T-cell (primary cell): ENCODE data around the gene ZNF154. TPM values are rescaled to one million over a fixed set of nuclear protein-coding genes. Genes with fewer than 3 reads are reported as not detected.
"Not testable (repeated sequence)": the region's sequence is repeated elsewhere in the genome, so short reads cannot be mapped to it uniquely, and the experiment has no call there.

Experiments
- ATAC-seq, 4 experiments: fragments of 200-7000 bp in 3 of 4; fragments of 150-1000 bp in 1 of 4; cut with Tn5 transposase; replicated peaks in 1 of 4; 1 replicate in 3 of 4; 2 replicates in 1 of 4; pipeline ENCODE4 v1.10.0; 2021; ENCODE audit warnings: moderate library complexity in 3 of 4, mild to moderate bottlenecking in 2 of 4, moderate number of reproducible peaks in 1 of 4
- CTCF ChIA-PET, 2 donors: fragments of 300-600 bp; sonication (Branson Sonifier 250); formaldehyde crosslinking; loops; one replicate each; lab custom pipeline; 2022; ENCODE audit warnings: antibody characterized with exemption in 2 of 2; lab: Charles Lee
- POLR2A ChIA-PET, 2 donors: fragments of 300-600 bp; sonication (Branson Sonifier 250); formaldehyde crosslinking; loops; one replicate each; lab custom pipeline; 2022; ENCODE audit warnings: antibody characterized with exemption in 2 of 2; lab: Charles Lee
- DNase-seq, 35 experiments: peaks; one replicate each; pipeline versions ENCODE4 v3.0.0 to v3.0.0-alpha.2; 2013 to 2023
- H3K27ac ChIP-seq: one replicate; pipeline ENCODE4 v1.5.1; 2013; ENCODE audit warnings: low read length
- H3K27me3 ChIP-seq, 2 experiments: replicated peaks in 1 of 2; 1 replicate in 1 of 2; 2 replicates in 1 of 2; pipeline versions ENCODE4 v1.6.1 to v1.7.0; 2013; ENCODE audit warnings: low read length in 1 of 2, mixed read lengths in 1 of 2; ENCODE audit not compliant: control insufficient read depth in 2 of 2, insufficient read depth in 2 of 2; ENCODE audit errors: extremely low read depth in 1 of 2
- H3K36me3 ChIP-seq, 2 donors: 1 replicate in 1 of 2; 2 replicates in 1 of 2; pipeline versions ENCODE4 v1.6.1 to v1.7.0; 2013; ENCODE audit warnings: low read length in 1 of 2; ENCODE audit not compliant: control insufficient read depth in 2 of 2, insufficient read depth in 1 of 2; ENCODE audit errors: extremely low read depth in 1 of 2
- H3K4me1 ChIP-seq, 2 experiments: 1 replicate in 1 of 2; 2 replicates in 1 of 2; pipeline versions ENCODE4 v1.6.1 to v1.7.0; 2013; ENCODE audit warnings: low read length in 2 of 2, mixed read lengths in 1 of 2; ENCODE audit not compliant: insufficient read depth in 2 of 2, control insufficient read depth in 1 of 2; ENCODE audit errors: extremely low read depth in 1 of 2
- H3K4me3 ChIP-seq, 2 donors: 1 replicate in 1 of 2; 2 replicates in 1 of 2; pipeline versions ENCODE4 v1.5.1 to v1.7.0; 2013; ENCODE audit warnings: mild to moderate bottlenecking in 2 of 2, low read length in 1 of 2, moderate library complexity in 1 of 2; ENCODE audit not compliant: control insufficient read depth in 1 of 2; ENCODE audit errors: extremely low read depth in 1 of 2
- H3K9me3 ChIP-seq: 2 replicates; pipeline ENCODE4 v1.7.0; 2013
- H3K27ac Mint-ChIP-seq, 2 donors: one replicate each; pipeline ENCODE4 v1.8.0; 2020 to 2021; ENCODE audit warnings: mild to moderate bottlenecking in 2 of 2, mixed read lengths in 2 of 2
- H3K27me3 Mint-ChIP-seq, 2 donors: one replicate each; pipeline ENCODE4 v1.8.0; 2021 to 2022; ENCODE audit warnings: mixed read lengths in 2 of 2
- H3K36me3 Mint-ChIP-seq: one replicate; pipeline ENCODE4 v1.8.0; 2021; ENCODE audit warnings: mixed read lengths
- H3K4me1 Mint-ChIP-seq, 3 donors: one replicate each; pipeline ENCODE4 v1.8.0; 2020 to 2022; ENCODE audit warnings: mixed read lengths in 3 of 3, mild to moderate bottlenecking in 1 of 3
- H3K4me3 Mint-ChIP-seq, 3 donors: one replicate each; pipeline ENCODE4 v1.8.0; 2020 to 2022; ENCODE audit warnings: mild to moderate bottlenecking in 3 of 3, mixed read lengths in 3 of 3, moderate library complexity in 3 of 3
- H3K9me3 Mint-ChIP-seq, 3 donors: one replicate each; pipeline ENCODE4 v1.8.0; 2020 to 2022; ENCODE audit warnings: mixed read lengths in 3 of 3
- WGBS: methylation state at CpG from one replicate; pipeline ENCODE4 v1.1.5; 2013; ENCODE audit warnings: missing lambda C conversion rate; ENCODE audit not compliant: insufficient coverage; 5-methylcytosine and 5-hydroxymethylcytosine counted together
- total RNA-seq, 35 experiments: library from RNA in 6 of 35; stranded (reverse) in 6 of 35; fragments of 120-200 nt in 1 of 35; gene quantifications; one replicate each; pipeline versions ENCODE4 v1.2.1 to v1.2.4 and lab custom pipeline; 2013 to 2026

Gene ZNF154
- total RNA-seq, 5 donors from 2014 or later (not counting 1 experiment from before 2014, with no cell fraction given) = 6.3 to 16.2 (median 7.7) TPM

- peak; percentile 98 to 99 (median 99) for ATAC-seq
- DNase-seq = peak; percentile 60 to 92 (median 81)
- Mint-ChIP-seq H3K9me3 (peaks cover 19 to 39% (median 32%) of the 10 kb centered on the region in 3 donors), H3K4me3 (peak within 1 kb of the TSS; percentile 89 to 100 (median 91)), H3K4me1 (peaks cover 28 to 42% (median 29%) of the 10 kb centered on the region in 3 donors), H3K27ac (peak within 1 kb of the TSS; percentile 85 to 92), H3K27me3 (no peaks in the 10 kb centered on the region), H3K36me3 (peaks cover 45% of the 10 kb centered on the region)
- ChIA-PET POLR2A (interaction anchor here (0.5 to 1.5 kb wide), 7 partner anchors 19 to 170 kb away, joined by 3 to 12 read pairs (median 3); partner anchors contain the start of genes ZNF417 (in 1 of the 2) and ZNF671 (in 1 of the 2)), CTCF (interaction anchor here in 1 of 2 donors (0.7 to 0.9 kb wide), 2 partner anchors 68 to 72 kb away, joined by 3 read pairs; partner anchors contain the start of gene ZNF552)
- peaks cover 12% of the 10 kb centered on the region for H3K9me3 ChIP-seq
- peak within 1 kb of the TSS; percentile 86 to 90 for H3K4me3 ChIP-seq
- H3K27me3 ChIP-seq = no peaks in the 10 kb centered on the region
- peak within 1 kb of the TSS; percentile 80 for H3K27ac ChIP-seq
- 2% methylated on average over 50 of the region's 51 CpGs for WGBS
- H3K36me3 ChIP-seq = peaks cover 10 to 32% of the 10 kb centered on the region in 2 donors
- peaks cover 9 to 15% of the 10 kb centered on the region in 2 experiments for H3K4me1 ChIP-seq
These were observed 37.8 kb upstream of the ZNF154 start, which contains the start of gene ZNF776 for GRCh38 chr19:57746580-57747471. Gene ZNF776, plus strand, starts transcription at chr19:57746815. Its CDS starts 244 bp downstream, at chr19:57747059.

- CTCF ChIA-PET = not testable (repeated sequence)
These were observed 29.8 kb upstream of the ZNF154 start for GRCh38 chr19:57738770-57739169.

GRCh38 chr19:57738320-57738719 is 29.3 kb upstream of the ZNF154 start:
- H3K4me1 Mint-ChIP-seq, H3K36me3 Mint-ChIP-seq, H3K27me3 Mint-ChIP-seq, CTCF ChIA-PET, ATAC-seq, POLR2A ChIA-PET, H3K27ac ChIP-seq, H3K9me3 ChIP-seq, H3K4me1 ChIP-seq, H3K9me3 Mint-ChIP-seq, H3K4me3 ChIP-seq, H3K36me3 ChIP-seq, H3K27ac Mint-ChIP-seq, H3K4me3 Mint-ChIP-seq: not testable (repeated sequence)
- peaks cover 0 to 12% of the 10 kb centered on the region in 2 experiments for H3K27me3 ChIP-seq
- 8% methylated on average over 2 of the region's 10 CpGs for WGBS
- peak in 14 of 35 experiments; percentile 2 to 38 (median 16) for DNase-seq

More at GRCh38 chr19:57738770-57739169, 29.8 kb upstream of the ZNF154 start:
- H3K9me3 Mint-ChIP-seq, H3K4me1 ChIP-seq, POLR2A ChIA-PET, H3K4me1 Mint-ChIP-seq, H3K27ac Mint-ChIP-seq, H3K4me3 ChIP-seq, H3K27me3 Mint-ChIP-seq, H3K4me3 Mint-ChIP-seq, ATAC-seq, H3K9me3 ChIP-seq, H3K27ac ChIP-seq, DNase-seq, H3K36me3 ChIP-seq, H3K36me3 Mint-ChIP-seq: not testable (repeated sequence)
- 100% methylated on average over 2 of the region's 7 CpGs for WGBS
- H3K27me3 ChIP-seq = peaks cover 0 to 12% of the 10 kb centered on the region in 2 experiments

- peaks cover 6 to 14% (median 7%) of the 10 kb centered on the region in 3 donors for H3K4me1 Mint-ChIP-seq
- peaks cover 21 to 57% (median 49%) of the 10 kb centered on the region in 3 donors for H3K9me3 Mint-ChIP-seq
- peaks cover 76% of the 10 kb centered on the region for H3K36me3 Mint-ChIP-seq
- H3K27ac Mint-ChIP-seq = no peak overlapping the region
- H3K4me3 Mint-ChIP-seq = peak overlapping the region in 1 of 3 donors; percentile 15
- H3K27me3 ChIP-seq = no peaks in the 10 kb centered on the region
- DNase-seq (no peak), ATAC-seq (no peak)
- H3K27me3 Mint-ChIP-seq = no peaks in the 10 kb centered on the region
- H3K4me3 ChIP-seq = peak overlapping the region in 1 of 2 donors; percentile 42
- peaks cover 33 to 34% of the 10 kb centered on the region in 2 donors for H3K36me3 ChIP-seq
- peaks cover 20% of the 10 kb centered on the region for H3K9me3 ChIP-seq
- CTCF ChIA-PET = no interaction called here
- WGBS = 100% methylated on average over 2 of the region's 10 CpGs
- POLR2A ChIA-PET = no interaction called here
- H3K27ac ChIP-seq = no peak overlapping the region
- no peaks in the 10 kb centered on the region for H3K4me1 ChIP-seq
These were observed 11.9 kb upstream of the ZNF154 start for GRCh38 chr19:57720878-57721277.

GRCh38 chr19:57719901-57720519 is 11.0 kb upstream of the ZNF154 start:
- ChIA-PET CTCF (no interaction called here), POLR2A (no interaction called here)
- Histone ChIP-seq H3K27ac (no peak overlapping the region), H3K4me1 (no peaks in the 10 kb centered on the region), H3K27me3 (no peaks in the 10 kb centered on the region), H3K4me3 (peak overlapping the region in 1 of 2 donors; percentile 42), H3K36me3 (peaks cover 33 to 34% of the 10 kb centered on the region in 2 donors), H3K9me3 (peaks cover 20% of the 10 kb centered on the region)
- DNase-seq = no peak
- no peak for ATAC-seq
- Mint-ChIP-seq H3K4me3 (no peak overlapping the region), H3K9me3 (peaks cover 21 to 63% (median 54%) of the 10 kb centered on the region in 3 donors), H3K36me3 (peaks cover 78% of the 10 kb centered on the region), H3K27ac (no peak overlapping the region), H3K4me1 (peaks cover 5 to 12% (median 6%) of the 10 kb centered on the region in 3 donors), H3K27me3 (no peaks in the 10 kb centered on the region)
- 93% methylated on average over 3 of the region's 4 CpGs for WGBS

- Histone ChIP-seq H3K4me3 (no peak overlapping the region), H3K36me3 (peaks cover 33 to 34% of the 10 kb centered on the region in 2 donors), H3K9me3 (peaks cover 20% of the 10 kb centered on the region), H3K27ac (no peak overlapping the region), H3K27me3 (no peaks in the 10 kb centered on the region), H3K4me1 (no peaks in the 10 kb centered on the region)
- no peaks in the 10 kb centered on the region for H3K27me3 Mint-ChIP-seq
- CTCF ChIA-PET = no interaction called here
- H3K36me3 Mint-ChIP-seq = peaks cover 78% of the 10 kb centered on the region
- no peak overlapping the region for H3K4me3 Mint-ChIP-seq
- ATAC-seq (no peak), DNase-seq (no peak)
- peaks cover 0 to 8% (median 4%) of the 10 kb centered on the region in 3 donors for H3K4me1 Mint-ChIP-seq
- peaks cover 21 to 64% (median 56%) of the 10 kb centered on the region in 3 donors for H3K9me3 Mint-ChIP-seq
- POLR2A ChIA-PET = no interaction called here
- no peak overlapping the region for H3K27ac Mint-ChIP-seq
These were observed 10.4 kb upstream of the ZNF154 start for GRCh38 chr19:57719424-57719823.
